Gastroesophageal sphincter (tissue), 3 donors: ENCODE measurements around the gene PNCK.

Experiments
- EP300 ChIP-seq: sonication (generic); formaldehyde crosslinking; IDR thresholded peaks from one replicate; pipeline ENCODE4 v1.6.1; 2017; ENCODE audit warnings: antibody characterized with exemption, mild to moderate bottlenecking
- POLR2A ChIP-seq, 2 donors: fragments of 450-650 bp; IDR thresholded peaks; one replicate each; pipeline ENCODE4 v1.6.1; 2017; ENCODE audit warnings: antibody characterized with exemption in 2 of 2, mild to moderate bottlenecking in 2 of 2, moderate library complexity in 1 of 2
- POLR2AphosphoS5 ChIP-seq: sonication (generic); formaldehyde crosslinking; IDR thresholded peaks from one replicate; pipeline ENCODE4 v1.6.1; 2017; ENCODE audit warnings: antibody characterized with exemption
- TF ChIP-seq, protein P1 (sequence below), 4 experiments: fragments of 200-600 bp in 2 of 4; fragments of 450-650 bp in 2 of 4; sonication (generic) in 1 of 4; IDR thresholded peaks; one replicate each; pipeline ENCODE4 v1.5.1; 2017 to 2019; ENCODE audit warnings: antibody characterized with exemption in 4 of 4, mild to moderate bottlenecking in 2 of 4, moderate library complexity in 2 of 4

DNA sequence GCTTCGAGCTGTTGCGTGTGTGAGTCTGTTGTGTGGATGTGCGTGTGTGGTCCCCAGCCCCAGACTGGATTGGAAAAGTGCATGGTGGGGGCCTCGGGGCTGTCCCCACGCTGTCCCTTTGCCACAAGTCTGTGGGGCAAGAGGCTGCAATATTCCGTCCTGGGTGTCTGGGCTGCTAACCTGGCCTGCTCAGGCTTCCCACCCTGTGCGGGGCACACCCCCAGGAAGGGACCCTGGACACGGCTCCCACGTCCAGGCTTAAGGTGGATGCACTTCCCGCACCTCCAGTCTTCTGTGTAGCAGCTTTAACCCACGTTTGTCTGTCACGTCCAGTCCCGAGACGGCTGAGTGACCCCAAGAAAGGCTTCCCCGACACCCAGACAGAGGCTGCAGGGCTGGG lies 22.5 kb upstream of the PNCK start:
- TF ChIP-seq, protein P1, sequence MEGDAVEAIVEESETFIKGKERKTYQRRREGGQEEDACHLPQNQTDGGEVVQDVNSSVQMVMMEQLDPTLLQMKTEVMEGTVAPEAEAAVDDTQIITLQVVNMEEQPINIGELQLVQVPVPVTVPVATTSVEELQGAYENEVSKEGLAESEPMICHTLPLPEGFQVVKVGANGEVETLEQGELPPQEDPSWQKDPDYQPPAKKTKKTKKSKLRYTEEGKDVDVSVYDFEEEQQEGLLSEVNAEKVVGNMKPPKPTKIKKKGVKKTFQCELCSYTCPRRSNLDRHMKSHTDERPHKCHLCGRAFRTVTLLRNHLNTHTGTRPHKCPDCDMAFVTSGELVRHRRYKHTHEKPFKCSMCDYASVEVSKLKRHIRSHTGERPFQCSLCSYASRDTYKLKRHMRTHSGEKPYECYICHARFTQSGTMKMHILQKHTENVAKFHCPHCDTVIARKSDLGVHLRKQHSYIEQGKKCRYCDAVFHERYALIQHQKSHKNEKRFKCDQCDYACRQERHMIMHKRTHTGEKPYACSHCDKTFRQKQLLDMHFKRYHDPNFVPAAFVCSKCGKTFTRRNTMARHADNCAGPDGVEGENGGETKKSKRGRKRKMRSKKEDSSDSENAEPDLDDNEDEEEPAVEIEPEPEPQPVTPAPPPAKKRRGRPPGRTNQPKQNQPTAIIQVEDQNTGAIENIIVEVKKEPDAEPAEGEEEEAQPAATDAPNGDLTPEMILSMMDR (IDR thresholded peaks at IDR 0.05): no peak
- TF ChIP-seq POLR2A (IDR thresholded peaks at IDR 0.05): no peak
- TF ChIP-seq POLR2AphosphoS5: no peak
- no peak for TF ChIP-seq EP300
